HEK293 (cell line): ENCODE measurements around the gene FAM168A.

Experiments used
- CTCF ChIA-PET: fragments of 350-600 bp; formaldehyde crosslinking; extraction: SDS; loops from one replicate; lab custom pipeline; 2021; ENCODE audit warnings: antibody characterized with exemption; lab: Yijun Ruan, JAX
- POLR2A ChIA-PET: fragments of 300-600 bp; formaldehyde crosslinking; extraction: SDS; loops from one replicate; lab custom pipeline; 2020; ENCODE audit warnings: antibody characterized with exemption, inconsistent platforms; lab: Yijun Ruan, JAX
- H3K27ac ChIP-seq: fragments of 200-500 bp; sonication (Bioruptor generic); 2 replicates; pipeline ENCODE4 v1.5.1; 2014; ENCODE audit warnings: low read depth, low read length, control low read depth, inconsistent platforms; ENCODE audit errors: extremely low read depth
- H3K36me3 ChIP-seq, 2 experiments: fragments of 200-500 bp in 1 of 2; sonication (Bioruptor generic) in 1 of 2; 1 replicate in 1 of 2; 2 replicates in 1 of 2; pipeline ENCODE4 v1.5.1; 2014 to 2017; ENCODE audit warnings: inconsistent platforms in 2 of 2, low read length in 2 of 2; ENCODE audit not compliant: control insufficient read depth in 2 of 2, insufficient read depth in 1 of 2
- H3K4me1 ChIP-seq: fragments of 200-500 bp; sonication (Bioruptor generic); 2 replicates; pipeline ENCODE4 v1.5.1; 2014; ENCODE audit warnings: mild to moderate bottlenecking, low read length, inconsistent platforms; ENCODE audit not compliant: control insufficient read depth, insufficient read depth
- H3K4me3 ChIP-seq: 2 replicates; pipeline ENCODE4 v1.5.1; 2011; ENCODE audit warnings: low read depth, mild to moderate bottlenecking, control low read depth, low read length, moderate library complexity
- H3K9me3 ChIP-seq: fragments of 200-500 bp; sonication (Bioruptor generic); 2 replicates; pipeline ENCODE4 v1.5.1; 2014; ENCODE audit warnings: low read depth, low read length, inconsistent platforms; ENCODE audit not compliant: control insufficient read depth, insufficient read depth
- CTCF ChIP-seq: fragments of 450-650 bp; formaldehyde crosslinking; IDR thresholded peaks from 2 replicates; pipeline ENCODE4 v1.5.1; 2016; ENCODE audit warnings: missing biosample characterization, missing genetic modification characterization
- REPIN1 ChIP-seq: fragments of 450-650 bp; formaldehyde crosslinking; IDR thresholded peaks from 2 replicates; pipeline ENCODE4 v1.5.1; 2017; ENCODE audit warnings: missing biosample characterization, missing genetic modification characterization, low read depth
- ZBTB10 ChIP-seq: fragments of 450-650 bp; formaldehyde crosslinking; IDR thresholded peaks from 2 replicates; pipeline ENCODE4 v1.5.1; 2016; ENCODE audit warnings: missing biosample characterization, missing genetic modification characterization
- ZFP41 ChIP-seq: fragments of 450-650 bp; formaldehyde crosslinking; IDR thresholded peaks from 2 replicates; pipeline ENCODE4 v1.5.1; 2016; ENCODE audit warnings: missing biosample characterization, missing genetic modification characterization, borderline replicate concordance
- ZIC2 ChIP-seq: fragments of 450-650 bp; formaldehyde crosslinking; IDR thresholded peaks from 2 replicates; pipeline ENCODE4 v1.5.1; 2016; ENCODE audit warnings: missing biosample characterization, missing genetic modification characterization
- ZNF10 ChIP-seq: fragments of 450-650 bp; formaldehyde crosslinking; IDR thresholded peaks from 2 replicates; pipeline ENCODE4 v1.5.1; 2017; ENCODE audit warnings: missing biosample characterization, missing genetic modification characterization
- ZNF221 ChIP-seq: fragments of 450-650 bp; formaldehyde crosslinking; IDR thresholded peaks from 2 replicates; pipeline ENCODE4 v1.5.1; 2017; ENCODE audit warnings: missing biosample characterization, missing genetic modification characterization, borderline replicate concordance
- ZNF24 ChIP-seq: fragments of 450-650 bp; formaldehyde crosslinking; IDR thresholded peaks from 2 replicates; pipeline ENCODE4 v1.5.1; 2016; ENCODE audit warnings: missing biosample characterization, missing genetic modification characterization
- ZNF311 ChIP-seq: fragments of 450-650 bp; formaldehyde crosslinking; IDR thresholded peaks from 2 replicates; pipeline ENCODE4 v1.5.1; 2017; ENCODE audit warnings: missing biosample characterization, missing genetic modification characterization, borderline replicate concordance
- ZNF335 ChIP-seq: fragments of 450-650 bp; formaldehyde crosslinking; conservative IDR thresholded peaks from 2 replicates; pipeline ENCODE4 v1.5.1; 2016; ENCODE audit warnings: missing biosample characterization, missing genetic modification characterization
- ZNF473 ChIP-seq: fragments of 450-650 bp; formaldehyde crosslinking; IDR thresholded peaks from 2 replicates; pipeline ENCODE4 v1.5.1; 2017; ENCODE audit warnings: missing biosample characterization, missing genetic modification characterization
- ZNF501 ChIP-seq: fragments of 450-650 bp; formaldehyde crosslinking; IDR thresholded peaks from 2 replicates; pipeline ENCODE4 v1.5.1; 2016; ENCODE audit warnings: missing biosample characterization, missing genetic modification characterization
- ZNF521 ChIP-seq: fragments of 450-650 bp; formaldehyde crosslinking; IDR thresholded peaks from 2 replicates; pipeline ENCODE4 v1.5.1; 2017; ENCODE audit warnings: missing biosample characterization, mild to moderate bottlenecking, missing genetic modification characterization
- ZNF558 ChIP-seq: fragments of 450-650 bp; formaldehyde crosslinking; IDR thresholded peaks from 2 replicates; pipeline ENCODE4 v1.5.1; 2016; ENCODE audit warnings: missing biosample characterization, missing genetic modification characterization
- ZNF561 ChIP-seq: fragments of 450-650 bp; IDR thresholded peaks from 2 replicates; pipeline ENCODE4 v1.5.1; 2018; ENCODE audit warnings: missing biosample characterization, missing genetic modification characterization, borderline replicate concordance
- ZNF660 ChIP-seq: fragments of 450-650 bp; IDR thresholded peaks from 2 replicates; pipeline ENCODE4 v1.5.1; 2018; ENCODE audit warnings: missing biosample characterization, mild to moderate bottlenecking, missing genetic modification characterization
- ZNF677 ChIP-seq: fragments of 450-650 bp; IDR thresholded peaks from 2 replicates; pipeline ENCODE4 v1.5.0; 2018; ENCODE audit warnings: missing biosample characterization, mild to moderate bottlenecking, missing genetic modification characterization, moderate library complexity
- ZSCAN5A ChIP-seq: fragments of 450-650 bp; formaldehyde crosslinking; IDR thresholded peaks from 2 replicates; pipeline ENCODE4 v1.5.1; 2016; ENCODE audit warnings: missing biosample characterization, missing genetic modification characterization
- TF ChIP-seq, protein P1 (sequence below): fragments of 450-650 bp; formaldehyde crosslinking; optimal IDR thresholded peaks from 2 replicates; pipeline ENCODE3; 2016; ENCODE audit warnings: missing biosample characterization, mild to moderate bottlenecking, missing genetic modification characterization
- TF ChIP-seq, protein P2 (sequence below): sonication (generic); formaldehyde crosslinking; IDR thresholded peaks from 2 replicates; pipeline ENCODE4 v1.8.1; 2022; ENCODE audit warnings: mild to moderate bottlenecking, moderate library complexity, missing genetic modification reagents

FAM168A gene

DNA sequence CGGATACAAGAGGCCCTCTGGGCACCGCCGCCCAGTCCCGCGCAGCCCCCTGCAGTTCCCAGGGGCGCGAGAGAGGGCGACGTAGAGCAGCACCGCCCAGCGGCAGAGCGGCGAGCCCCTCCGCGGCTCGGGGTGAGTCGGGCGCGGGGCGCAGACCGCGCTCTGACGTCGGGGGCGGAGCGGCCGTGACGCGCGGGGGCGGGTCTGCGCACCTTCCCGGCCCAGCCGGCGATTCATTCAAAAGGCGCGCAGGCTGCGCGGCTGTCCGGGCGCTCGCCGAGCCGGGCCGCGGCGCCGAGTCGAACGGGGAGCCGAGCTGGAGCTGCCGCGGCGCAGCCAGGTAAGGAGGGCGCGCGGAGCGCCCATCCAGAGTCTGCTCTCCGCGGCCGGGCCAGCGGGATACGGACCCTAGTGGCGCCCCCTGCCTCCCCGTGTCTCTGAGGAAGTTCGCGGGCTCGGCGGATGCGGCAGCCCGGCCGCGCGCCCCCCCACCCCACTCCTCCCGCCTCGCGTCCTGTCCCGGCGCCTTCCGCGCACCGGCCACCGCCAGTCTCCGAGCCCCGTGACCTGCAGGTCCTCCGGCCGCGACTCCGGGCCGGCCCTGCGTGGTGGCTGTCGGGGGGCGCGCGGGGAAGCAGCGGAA, 221.6 kb downstream of the FAM168A start, which contains the start of gene RELT (continued):
- TF ChIP-seq, protein P1, sequence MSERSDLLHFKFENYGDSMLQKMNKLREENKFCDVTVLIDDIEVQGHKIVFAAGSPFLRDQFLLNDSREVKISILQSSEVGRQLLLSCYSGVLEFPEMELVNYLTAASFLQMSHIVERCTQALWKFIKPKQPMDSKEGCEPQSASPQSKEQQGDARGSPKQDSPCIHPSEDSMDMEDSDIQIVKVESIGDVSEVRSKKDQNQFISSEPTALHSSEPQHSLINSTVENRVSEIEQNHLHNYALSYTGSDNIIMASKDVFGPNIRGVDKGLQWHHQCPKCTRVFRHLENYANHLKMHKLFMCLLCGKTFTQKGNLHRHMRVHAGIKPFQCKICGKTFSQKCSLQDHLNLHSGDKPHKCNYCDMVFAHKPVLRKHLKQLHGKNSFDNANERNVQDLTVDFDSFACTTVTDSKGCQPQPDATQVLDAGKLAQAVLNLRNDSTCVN (tag by site-specific recombination): peak; percentile 64
- TF ChIP-seq ZBTB10 (tag by site-specific recombination) (peak; percentile 44; the same call in 1 of the 2 replicates), ZSCAN5A (tag by site-specific recombination) (no peak), ZNF660 (tag by site-specific recombination) (peak; percentile 69; the same call in 1 of the 2 replicates), ZNF311 (tag by site-specific recombination) (no peak), CTCF (tag by site-specific recombination) (peak; percentile 68), ZFP41 (tag by site-specific recombination) (no peak)
- TF ChIP-seq, protein P2, sequence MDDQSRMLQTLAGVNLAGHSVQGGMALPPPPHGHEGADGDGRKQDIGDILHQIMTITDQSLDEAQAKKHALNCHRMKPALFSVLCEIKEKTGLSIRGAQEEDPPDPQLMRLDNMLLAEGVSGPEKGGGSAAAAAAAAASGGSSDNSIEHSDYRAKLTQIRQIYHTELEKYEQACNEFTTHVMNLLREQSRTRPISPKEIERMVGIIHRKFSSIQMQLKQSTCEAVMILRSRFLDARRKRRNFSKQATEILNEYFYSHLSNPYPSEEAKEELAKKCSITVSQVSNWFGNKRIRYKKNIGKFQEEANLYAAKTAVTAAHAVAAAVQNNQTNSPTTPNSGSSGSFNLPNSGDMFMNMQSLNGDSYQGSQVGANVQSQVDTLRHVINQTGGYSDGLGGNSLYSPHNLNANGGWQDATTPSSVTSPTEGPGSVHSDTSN: peak; percentile 60; the same call in 1 of the 2 replicates

DNA sequence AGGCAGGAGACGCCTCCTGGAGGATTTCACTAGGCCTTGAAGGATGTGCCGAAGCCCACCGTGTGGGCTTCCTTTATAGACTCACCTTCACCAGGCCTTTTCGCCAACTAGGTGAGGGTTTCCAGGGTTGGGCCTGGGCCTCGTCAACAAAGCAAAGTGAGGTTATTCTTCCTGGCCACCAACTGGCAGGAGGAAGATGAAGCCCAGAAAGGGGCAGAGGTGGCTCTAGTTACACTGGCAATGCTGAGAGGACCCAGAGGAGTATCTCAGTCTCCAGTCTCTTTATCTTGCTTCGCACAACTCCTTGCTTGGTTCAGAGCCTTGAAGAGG, 222.1 kb downstream of the FAM168A start:
- H3K9me3 ChIP-seq: no peaks in the 10 kb centered on the region
- H3K36me3 ChIP-seq: no peaks in the 10 kb centered on the region
- no peaks in the 10 kb centered on the region for H3K4me1 ChIP-seq
- H3K27ac ChIP-seq: no peak overlapping the region
- H3K4me3 ChIP-seq: no peak overlapping the region
- TF ChIP-seq ZNF501 (tag by site-specific recombination) (no peak), ZNF561 (no peak), ZIC2 (tag by site-specific recombination) (no peak), ZNF221 (tag by site-specific recombination) (no peak), ZNF335 (tag by site-specific recombination) (0 out of 2 replicates have a peak, but pooled peaks have one; percentile 30), ZNF473 (no peak), ZNF677 (no peak), ZNF10 (0 out of 2 replicates have a peak, but pooled peaks have one; percentile 14), ZNF24 (tag by site-specific recombination) (no peak), REPIN1 (tag by site-specific recombination) (no peak), ZNF558 (tag by site-specific recombination) (no peak), ZNF521 (no peak)
- ChIA-PET CTCF (interaction anchor here (1.4 to 2.8 kb wide), 4 partner anchors 9 to 69 kb away, joined by 3 to 23 read pairs (median 14); no protein-coding TSS in a partner anchor), POLR2A (interaction anchor here (0.6 to 1.7 kb wide), 2 partner anchors 19 to 68 kb away, joined by 3 to 6 read pairs; partner anchors contain the start of gene ARHGEF17)
